HG03025 (cell line): ENCODE results near the gene OLIG1.

Source experiments
- ATAC-seq: cut with Tn5 transposase; IDR thresholded peaks from one replicate; pipeline ENCODE4 v1.9.1; 2021; ENCODE audit warnings: mild to moderate bottlenecking, moderate library complexity; ENCODE audit not compliant: unreplicated experiment, low FRiP score

OLIG1 gene

DNA sequence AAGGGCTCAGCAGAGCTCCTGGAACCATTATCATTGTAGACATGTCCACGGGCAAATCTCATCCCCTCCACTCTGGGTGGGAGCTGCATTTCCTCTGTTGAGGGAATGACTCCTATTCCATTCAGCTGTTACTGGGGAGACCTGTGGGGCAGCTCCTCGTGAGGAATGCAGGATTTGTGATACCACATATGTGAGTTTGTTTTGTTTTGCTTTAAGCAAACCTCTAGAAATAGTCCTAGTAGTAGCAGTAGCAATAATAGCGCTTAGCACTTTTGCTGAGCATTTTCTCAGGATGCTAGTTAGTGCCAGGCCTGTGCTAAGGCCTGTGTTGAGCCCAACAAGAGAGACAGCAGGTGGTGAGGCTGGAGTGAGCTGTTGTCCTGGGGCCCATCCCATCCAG is 10.8 kb downstream of the OLIG1 start:
- no peak for ATAC-seq

DNA sequence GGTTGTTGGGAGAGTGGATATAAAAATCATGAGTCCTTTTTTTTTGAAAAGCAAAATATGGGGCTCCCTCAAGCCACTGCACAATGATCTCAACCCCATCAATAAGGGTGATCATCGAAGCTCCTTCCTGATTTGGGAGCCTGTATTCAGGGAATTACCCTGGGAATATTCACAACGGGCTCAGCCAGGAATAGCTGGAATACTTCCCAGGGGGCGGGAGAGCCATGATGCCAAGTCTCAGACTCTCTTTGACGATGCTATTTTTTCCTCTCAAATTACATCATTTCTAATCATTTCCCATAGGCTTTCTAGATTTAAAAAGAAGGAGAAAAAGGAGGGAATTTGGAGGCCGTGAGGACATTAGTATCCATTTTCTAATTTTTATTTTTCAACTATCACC is 18.4 kb downstream of the OLIG1 start:
- ATAC-seq = no peak

DNA sequence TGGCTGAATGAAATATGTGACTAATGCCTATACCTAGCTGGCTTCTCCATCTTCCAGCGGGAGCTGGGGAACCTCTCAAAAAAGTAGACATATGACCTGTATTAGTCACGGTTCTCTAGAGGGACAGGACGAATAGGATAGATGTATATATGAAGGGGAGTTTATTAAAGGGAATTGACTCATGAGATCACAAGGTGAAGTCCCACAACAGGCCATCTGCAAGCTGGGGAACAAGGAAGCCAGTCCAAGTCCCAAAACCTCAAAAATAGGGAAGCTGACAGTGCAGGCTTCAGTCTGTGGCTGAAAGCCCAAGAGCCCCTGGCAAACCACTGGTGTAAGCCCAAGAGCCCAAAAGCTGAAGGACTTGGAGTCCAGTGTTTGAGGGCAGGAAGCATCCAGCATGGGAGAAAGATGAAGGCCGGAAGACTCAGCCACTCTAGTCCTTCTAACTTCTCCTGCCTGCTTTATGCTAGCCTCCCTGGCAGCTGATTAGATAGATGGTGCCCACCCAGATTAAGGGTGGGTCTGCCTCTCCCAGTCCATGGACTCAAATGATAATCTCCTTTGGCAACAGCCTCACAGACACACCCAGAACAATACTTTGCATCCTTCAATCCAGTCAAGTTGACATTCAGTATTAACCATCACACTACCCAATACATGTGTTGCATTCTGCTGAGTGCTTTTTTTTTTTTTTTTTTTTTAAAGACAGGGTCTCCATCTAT is 19.6 kb downstream of the OLIG1 start:
- ATAC-seq = no peak

DNA sequence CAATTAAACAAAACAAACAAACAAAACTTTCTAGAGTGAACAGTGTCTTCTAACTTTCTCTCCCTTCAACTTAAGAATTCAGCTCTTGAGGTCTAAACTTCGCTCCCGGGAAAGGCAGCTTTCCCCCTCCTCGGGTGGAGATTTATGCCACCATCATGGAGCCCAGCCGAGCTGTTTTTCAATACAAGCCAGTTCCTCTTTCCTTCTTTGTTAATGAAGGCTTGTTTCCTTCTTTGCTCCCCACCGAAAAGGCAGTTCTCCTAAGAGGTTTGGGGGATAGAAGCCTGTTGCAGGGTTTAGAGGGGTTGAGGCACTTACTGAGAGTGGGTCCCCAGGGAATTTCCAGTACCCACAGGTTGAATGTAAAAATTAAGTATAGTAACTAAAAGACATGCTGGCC is 26.5 kb downstream of the OLIG1 start:
- no peak for ATAC-seq

DNA sequence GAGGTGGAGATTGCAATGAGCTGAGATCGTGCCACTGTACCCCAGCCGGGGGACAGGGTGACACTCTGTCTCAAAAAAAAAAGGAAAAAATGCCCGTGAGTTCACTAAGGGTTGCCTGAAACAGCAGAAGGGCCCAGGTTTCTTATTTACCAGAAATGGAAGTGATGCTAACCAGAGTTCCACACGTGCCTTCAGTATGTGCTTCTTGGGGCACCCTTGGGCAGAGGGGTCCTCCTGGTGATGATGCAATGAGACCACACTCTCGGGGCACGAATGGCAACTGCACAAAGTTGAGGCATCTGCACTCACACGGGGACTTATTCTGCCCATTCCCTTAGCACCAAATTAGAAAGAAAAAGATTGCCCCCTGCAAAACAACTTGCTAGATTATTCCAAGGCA is 29.2 kb downstream of the OLIG1 start:
- no peak for ATAC-seq

DNA sequence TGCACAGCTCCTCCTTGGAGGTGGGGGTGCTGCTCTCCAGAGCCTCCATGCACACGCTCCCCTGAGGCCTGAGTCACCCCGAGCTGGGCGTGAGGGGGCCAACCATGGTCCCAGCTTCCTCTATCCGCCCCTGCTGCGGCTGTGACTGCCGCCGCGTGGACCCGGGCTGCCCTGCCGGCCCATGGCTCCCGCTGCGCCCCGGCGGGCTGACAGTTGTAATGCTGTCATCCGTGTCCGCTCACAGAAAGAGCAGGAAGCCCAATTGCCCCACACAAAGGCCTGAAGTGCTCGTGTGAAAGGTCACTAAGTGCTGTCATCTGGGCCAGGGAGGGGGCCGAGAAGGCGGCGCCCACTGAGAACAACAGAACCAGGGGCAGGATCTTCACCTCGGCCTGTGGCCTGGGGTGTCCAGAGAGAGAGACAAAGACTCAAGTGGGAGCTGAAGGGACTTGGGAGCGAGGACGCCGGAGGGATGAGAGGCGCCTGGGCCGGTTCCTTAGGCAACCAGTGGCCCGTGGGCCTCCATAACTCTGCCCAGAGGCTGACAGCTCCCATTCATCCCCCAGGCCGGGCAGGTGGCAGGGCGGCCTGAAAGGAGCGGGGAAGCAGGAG is 31.5 kb downstream of the OLIG1 start:
- ATAC-seq = no peak

DNA sequence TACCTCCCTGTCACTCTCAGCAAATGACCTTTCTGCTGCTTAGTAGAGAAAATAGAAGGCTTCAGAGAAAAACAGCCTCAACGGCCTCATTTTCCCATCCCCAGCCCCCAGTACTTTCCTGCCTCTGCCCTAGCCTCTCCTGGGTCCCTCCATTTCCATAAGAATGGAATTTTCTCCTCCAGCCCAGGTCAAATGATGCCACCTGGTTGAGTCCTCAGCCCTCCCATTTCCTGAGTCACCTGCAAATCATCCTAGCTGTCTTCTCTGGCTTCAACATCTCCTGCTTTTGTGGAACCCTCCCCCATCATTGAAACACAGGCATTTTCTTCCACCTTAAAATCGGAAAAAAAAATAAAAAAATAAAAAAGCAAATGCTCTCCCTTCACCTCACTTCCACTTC is 35.1 kb downstream of the OLIG1 start:
- no peak for ATAC-seq

DNA sequence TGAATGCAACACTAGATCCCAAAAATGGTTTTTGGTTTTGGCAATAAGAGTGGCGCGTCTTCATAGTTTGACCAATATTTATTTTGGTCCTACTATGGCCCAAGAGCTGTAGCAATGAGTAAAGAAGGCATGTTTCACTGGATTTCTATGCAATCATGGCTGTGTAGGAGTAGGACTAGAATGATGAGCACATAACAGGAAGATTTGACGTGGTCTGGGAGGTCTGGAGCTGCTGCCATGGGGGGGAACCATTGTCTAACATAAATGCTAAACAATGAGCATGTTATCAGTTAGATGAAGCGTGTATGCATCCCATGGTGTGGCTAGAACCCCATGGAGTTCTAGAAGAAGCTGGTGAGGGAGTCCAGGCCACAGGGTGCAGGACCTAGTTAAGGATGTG is 38.3 kb downstream of the OLIG1 start:
- no peak for ATAC-seq

DNA sequence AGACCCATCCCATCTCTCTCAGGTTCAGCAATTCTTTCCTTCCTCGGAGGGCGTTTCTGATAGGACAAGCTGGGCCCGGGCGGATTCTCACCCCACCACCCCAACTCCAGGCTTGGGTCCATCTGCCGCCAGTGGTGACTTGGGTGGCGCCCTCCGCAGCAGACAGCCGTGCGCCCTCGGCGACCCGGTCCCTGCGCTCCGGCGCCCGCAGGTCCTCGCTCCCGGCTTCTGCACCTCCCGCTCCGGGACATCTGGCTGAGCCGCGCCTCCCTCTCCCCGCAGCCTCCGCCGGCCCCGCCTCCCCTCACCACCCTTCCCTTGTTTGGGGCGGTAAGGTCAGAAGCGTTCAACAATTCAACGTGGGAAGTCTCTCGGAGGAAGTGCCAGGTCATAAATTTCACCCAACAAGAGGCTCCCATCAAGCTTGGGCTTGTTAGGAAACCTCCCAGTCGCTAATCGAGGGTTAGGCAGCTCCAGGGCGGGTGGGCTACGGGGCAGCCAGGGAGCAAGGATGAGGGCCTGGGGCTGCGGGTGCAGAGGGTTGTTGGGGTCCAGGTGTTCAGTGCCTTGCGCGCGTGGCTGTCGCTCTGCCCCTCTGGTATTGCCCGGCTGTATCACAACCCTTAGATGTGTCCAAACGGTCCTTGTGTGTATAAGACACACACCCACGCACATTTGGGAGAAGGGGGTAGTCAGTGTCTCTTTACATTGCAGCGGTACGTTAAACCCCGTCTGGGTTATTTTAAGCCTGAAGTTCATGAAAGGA is 39.8 kb downstream of the OLIG1 start:
- ATAC-seq = no peak

DNA sequence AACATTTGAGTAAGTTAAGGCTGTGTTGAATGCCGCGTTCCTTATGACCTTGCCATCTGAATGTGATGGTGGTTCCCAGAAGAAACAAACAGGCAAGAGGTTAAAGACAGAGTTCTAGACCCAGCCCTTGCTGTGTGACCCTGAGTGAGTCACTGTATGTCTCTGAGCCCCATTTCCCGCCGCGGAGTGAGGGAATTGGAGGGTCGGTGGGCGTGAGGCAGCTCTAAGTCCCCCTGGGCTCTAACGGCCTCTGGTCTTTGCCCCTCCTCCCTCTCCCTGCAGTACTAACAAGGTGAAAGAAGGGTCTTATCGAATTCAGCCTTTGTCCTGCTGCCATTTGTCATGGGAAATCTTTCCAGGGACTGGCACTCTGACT is 40.4 kb downstream of the OLIG1 start:
- no peak for ATAC-seq

DNA sequence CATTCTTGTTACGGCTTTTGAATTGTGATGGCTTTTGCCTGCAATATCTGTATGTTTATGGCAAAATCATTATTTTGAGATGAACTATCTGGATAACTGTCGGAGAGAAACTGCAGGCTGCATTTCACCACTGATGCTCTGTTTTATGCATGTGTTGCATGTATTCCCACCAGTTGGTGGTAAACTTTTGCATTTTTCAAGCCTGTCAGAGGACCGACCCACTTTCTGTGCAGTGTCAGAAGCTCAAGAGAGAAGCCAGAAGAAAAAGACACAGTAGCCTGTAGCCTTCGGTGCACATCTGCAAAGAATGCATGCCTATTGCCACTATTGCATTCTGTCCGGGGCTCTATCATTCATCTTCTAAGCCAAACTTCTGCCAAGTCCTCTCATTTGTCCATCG is 41.6 kb downstream of the OLIG1 start:
- ATAC-seq = no peak

DNA sequence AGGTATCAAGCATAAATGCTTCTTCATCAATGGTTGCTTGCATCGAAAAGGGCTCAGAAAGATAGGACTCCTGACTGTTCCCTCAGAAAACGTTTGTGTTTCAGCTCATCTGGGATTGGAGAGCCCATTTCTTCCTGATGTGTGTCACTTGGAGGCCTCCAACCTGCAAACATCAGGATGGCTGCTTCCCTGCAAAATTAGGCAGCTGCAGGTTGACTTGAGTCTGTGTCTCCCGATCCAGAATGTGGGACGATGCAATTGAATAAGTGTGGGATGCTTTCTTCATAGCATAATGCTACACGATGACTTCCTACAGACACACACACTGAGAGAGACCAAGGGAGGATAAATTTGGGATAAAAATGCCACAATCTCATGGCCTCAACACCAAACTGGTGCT is 42.2 kb downstream of the OLIG1 start:
- no peak for ATAC-seq

DNA sequence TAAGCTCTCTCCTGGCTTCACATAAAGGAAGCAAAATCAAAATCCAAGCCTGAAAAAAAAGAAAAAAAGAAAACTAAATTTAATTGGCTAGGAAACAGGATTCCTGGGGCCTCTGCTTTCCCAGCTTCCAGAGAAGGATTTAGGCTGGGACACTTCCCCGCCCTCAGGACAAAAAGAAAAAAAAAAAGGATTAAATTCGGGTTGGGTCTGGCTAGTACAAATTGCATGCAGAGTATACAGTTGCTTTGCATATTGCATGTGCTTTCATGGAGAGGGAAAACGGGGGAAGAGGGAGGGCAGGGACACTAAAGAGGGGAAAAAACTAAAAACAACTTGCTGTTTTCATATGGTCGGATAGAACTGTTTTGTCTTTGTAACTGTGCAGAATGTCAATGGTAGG is 42.7 kb downstream of the OLIG1 start:
- no peak for ATAC-seq

DNA sequence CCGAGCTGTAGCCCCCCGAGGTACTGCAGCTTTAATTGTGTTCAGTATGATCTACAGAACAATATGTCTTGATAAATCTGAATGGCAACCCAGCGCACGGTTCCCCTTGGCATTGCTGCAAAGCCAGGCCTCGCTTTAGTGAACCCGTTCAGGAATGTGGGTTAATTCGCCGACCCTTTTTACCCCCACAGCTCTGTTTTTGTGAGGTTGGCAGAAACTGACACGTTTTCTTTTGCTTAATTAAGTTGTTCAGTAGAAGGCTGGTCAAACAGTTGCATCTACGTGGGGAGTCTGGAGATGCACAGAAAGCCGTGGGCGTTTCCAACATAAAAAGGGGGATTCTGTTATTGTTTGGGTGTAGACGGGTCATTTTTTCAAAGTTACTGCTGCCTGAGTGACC is 43.2 kb downstream of the OLIG1 start:
- no peak for ATAC-seq

DNA sequence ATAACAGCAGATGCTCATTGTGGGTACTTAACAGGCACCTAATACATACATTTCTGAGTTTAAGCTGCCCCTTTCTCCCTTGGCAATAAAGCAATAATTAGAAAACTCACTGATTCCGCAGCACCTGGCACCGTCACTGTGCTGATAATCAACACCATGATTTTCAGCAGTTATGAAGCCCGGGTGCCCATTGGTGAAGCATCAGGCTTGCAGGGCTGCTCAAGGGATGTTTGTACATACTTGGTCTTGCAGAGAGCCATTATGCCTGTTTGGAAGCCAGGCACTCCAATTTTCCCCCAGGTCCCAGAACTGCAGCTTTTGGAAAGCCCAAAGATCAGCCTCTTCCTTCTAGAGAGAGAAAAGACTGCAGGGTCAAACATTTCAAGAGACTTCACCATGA is 44.3 kb downstream of the OLIG1 start:
- no peak for ATAC-seq

DNA sequence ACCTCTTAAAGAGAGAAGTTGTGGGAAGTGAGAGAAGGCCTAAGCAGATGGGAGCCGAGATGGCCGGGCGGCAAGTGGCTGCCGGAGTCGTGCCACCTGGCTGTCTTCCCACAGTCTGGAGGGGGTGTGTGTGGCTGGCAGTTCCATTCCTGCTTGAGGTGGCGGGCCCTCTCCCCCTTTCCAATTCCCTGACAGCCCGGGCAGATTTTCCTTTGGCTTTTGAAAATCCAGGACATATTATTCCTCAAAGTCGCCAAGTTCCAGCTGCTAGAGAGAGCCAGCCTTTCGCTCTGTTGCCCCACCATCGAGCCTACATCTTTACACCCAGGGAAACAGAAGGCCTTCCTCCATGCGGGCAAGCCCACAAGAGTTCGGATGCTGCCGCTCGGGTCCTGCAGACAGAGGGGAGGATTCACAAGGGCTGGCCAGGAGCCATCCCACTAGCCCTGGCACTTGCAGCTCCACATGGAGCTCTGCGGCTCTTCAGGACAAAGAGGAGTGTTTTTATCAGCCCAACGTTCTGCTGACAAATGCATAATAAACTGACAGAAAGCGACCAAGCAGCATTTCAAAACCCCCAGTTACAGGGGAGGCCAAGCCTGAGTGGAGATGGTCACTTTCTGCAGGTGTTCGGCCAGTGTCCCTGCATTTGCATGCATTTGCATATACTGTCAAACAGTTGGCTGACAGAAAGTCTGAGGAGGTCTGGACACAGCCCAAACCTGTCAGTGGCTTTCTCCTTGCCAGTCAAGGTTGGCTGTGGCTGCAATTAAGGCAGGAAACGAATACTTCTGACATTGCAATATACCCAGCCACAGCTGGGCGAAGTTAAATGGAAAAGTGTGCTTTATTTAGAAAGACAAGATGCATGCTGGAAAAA is 45.9 kb downstream of the OLIG1 start:
- ATAC-seq = no peak

DNA sequence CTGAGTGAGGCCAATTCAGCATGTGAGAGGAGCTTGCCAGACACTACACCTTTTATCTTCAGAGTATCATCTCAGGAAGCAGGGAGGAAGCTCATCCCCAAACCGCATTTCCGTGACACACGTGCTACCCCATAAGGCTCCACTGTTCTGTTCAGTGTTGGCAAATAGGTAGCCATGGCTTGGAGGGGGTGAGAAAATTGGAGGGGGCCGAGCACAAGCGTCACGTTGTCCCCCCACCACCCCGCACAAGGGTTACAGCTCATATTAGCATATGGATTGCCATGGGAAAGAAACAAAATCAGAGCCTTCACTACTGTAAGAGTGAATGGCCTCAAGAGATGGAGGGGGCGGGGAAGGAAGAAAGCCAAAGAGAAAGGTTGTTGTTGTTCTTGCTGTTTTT is 46.7 kb downstream of the OLIG1 start:
- no peak for ATAC-seq

DNA sequence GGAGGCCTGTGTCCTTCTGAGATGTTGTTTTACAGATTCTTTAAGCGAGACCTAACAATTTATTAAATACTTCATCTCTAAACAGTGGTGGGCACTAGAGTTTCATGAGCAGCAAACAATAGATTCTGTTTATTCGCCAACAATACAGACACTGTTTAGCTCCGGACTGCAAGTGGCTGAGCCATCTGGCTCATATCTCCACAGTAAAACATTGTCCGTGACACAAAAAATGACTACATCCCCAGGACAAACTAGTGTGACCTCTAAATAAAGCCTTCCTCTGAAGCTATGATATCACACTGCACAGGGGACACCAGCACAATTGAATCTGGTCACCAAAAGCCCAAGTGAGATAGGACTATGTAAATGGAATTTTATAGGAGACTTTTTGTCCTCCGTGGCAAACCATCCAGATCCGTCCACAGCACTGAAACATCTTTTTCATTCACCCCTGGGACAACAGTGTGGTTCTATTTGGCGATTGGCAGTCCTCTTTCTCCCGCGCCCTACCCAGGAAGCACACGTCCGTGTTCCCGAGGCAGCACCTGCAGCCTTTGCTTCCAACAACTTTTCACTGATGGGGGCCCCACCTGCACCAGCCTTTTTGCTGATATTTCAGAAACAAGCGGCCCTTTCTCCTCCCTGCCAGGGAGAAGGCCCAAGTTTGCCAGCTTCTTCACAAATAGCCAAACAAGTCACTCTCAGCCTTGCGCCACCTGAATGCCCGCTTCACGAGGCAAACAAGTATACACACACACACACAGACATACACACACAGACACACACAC is 47.4 kb downstream of the OLIG1 start:
- no peak for ATAC-seq
